Uterus (tissue), 4 donors: Measurements from ENCODE around the gene MRPL42. TPM values are rescaled to one million over a fixed set of nuclear protein-coding genes. Genes with fewer than 3 reads are reported as not detected.

Source experiments
- DNase-seq, 2 donors: peaks; one replicate each; pipeline ENCODE4 v3.0.0-alpha.2; 2019 to 2020
- H3K27ac ChIP-seq, 2 donors: fragments of 200-600 bp; sonication (generic); 1 replicate in 1 of 2; 2 replicates in 1 of 2; pipeline ENCODE4 v1.5.1; 2016 to 2018
- H3K27me3 ChIP-seq, 2 donors: fragments of 200-600 bp; sonication (generic); one replicate each; pipeline ENCODE4 v1.5.1; 2018 to 2019; ENCODE audit warnings: control low read depth in 1 of 2
- H3K36me3 ChIP-seq, 2 donors: fragments of 200-600 bp; sonication (generic); one replicate each; pipeline ENCODE4 v1.5.1; 2019; ENCODE audit warnings: control low read depth in 1 of 2
- H3K4me1 ChIP-seq, 2 donors: fragments of 200-600 bp; sonication (generic); one replicate each; pipeline ENCODE4 v1.5.1; 2018 to 2019; ENCODE audit warnings: control low read depth in 1 of 2
- H3K4me3 ChIP-seq, 2 donors: fragments of 200-600 bp; sonication (generic); 1 replicate in 1 of 2; 2 replicates in 1 of 2; pipeline ENCODE4 v1.5.1; 2018 to 2019; ENCODE audit warnings: mild to moderate bottlenecking in 1 of 2
- H3K9me3 ChIP-seq, 2 donors: fragments of 200-600 bp; sonication (generic); one replicate each; pipeline ENCODE4 v1.5.1; 2019; ENCODE audit warnings: control low read depth in 1 of 2
- CTCF ChIP-seq, 4 experiments: fragments of 200-600 bp in 2 of 4; fragments of 450-650 bp in 2 of 4; sonication (generic) in 2 of 4; IDR thresholded peaks; one replicate each; pipeline ENCODE4 v1.5.1; 2016 to 2019; ENCODE audit warnings: antibody characterized with exemption in 4 of 4, mild to moderate bottlenecking in 2 of 4, moderate library complexity in 1 of 4
- POLR2A ChIP-seq, 2 donors: fragments of 450-650 bp; IDR thresholded peaks; one replicate each; pipeline ENCODE4 v1.6.1; 2016; ENCODE audit warnings: antibody characterized with exemption in 2 of 2, mild to moderate bottlenecking in 1 of 2, moderate library complexity in 1 of 2
- intact Hi-C: fragments of 100-400 bp; cut with DNase I; formaldehyde crosslinking; loops from one replicate; pipeline ENCODE4 v1.15.1; 2023; ENCODE audit warnings: low total_unique reads
- total RNA-seq, 4 donors: library from RNA; depleted of rRNA in 3 of 4; stranded (reverse); fragments of >200 nt in 3 of 4; gene quantifications; one replicate each; pipeline versions ENCODE4 v1.1.0 to v1.2.4, GENCODE V29; 2014 to 2023
- donor health status: DM: yes; HTN: yes; CAD: no.

MRPL42 gene
- total RNA-seq, 4 donors from 2014 or later = 59.4 to 130 (median 69.8) TPM

GRCh38 chr12:93537769-93538168 lies 70.5 kb downstream of the MRPL42 start:
- Histone ChIP-seq H3K9me3 (no peaks in the 10 kb centered on the region), H3K4me3 (no peak overlapping the region), H3K27ac (no peak overlapping the region), H3K27me3 (no peaks in the 10 kb centered on the region), H3K36me3 (no peaks in the 10 kb centered on the region), H3K4me1 (no peaks in the 10 kb centered on the region)
- intact Hi-C loops = no loop called here
- TF ChIP-seq POLR2A (IDR thresholded peaks at IDR 0.05) = no peak
- no peak for TF ChIP-seq CTCF (IDR thresholded peaks at IDR 0.05)
- DNase-seq = no peak

- TF ChIP-seq CTCF (IDR thresholded peaks at IDR 0.05) (no peak), POLR2A (IDR thresholded peaks at IDR 0.05) (no peak)
- DNase-seq = no peak
- Histone ChIP-seq H3K36me3 (no peaks in the 10 kb centered on the region), H3K27me3 (no peaks in the 10 kb centered on the region), H3K4me1 (no peaks in the 10 kb centered on the region), H3K27ac (no peak overlapping the region), H3K9me3 (no peaks in the 10 kb centered on the region), H3K4me3 (no peak overlapping the region)
- intact Hi-C loops = no loop called here
Observed at GRCh38 chr12:93539821-93540220, 72.5 kb downstream of the MRPL42 start.

GRCh38 chr12:93540466-93540865 lies 73.2 kb downstream of the MRPL42 start:
- intact Hi-C loops = no loop called here
- DNase-seq = no peak
- H3K9me3 ChIP-seq = no peaks in the 10 kb centered on the region
- H3K27ac ChIP-seq = no peak overlapping the region
- no peaks in the 10 kb centered on the region for H3K36me3 ChIP-seq
- H3K4me1 ChIP-seq = no peaks in the 10 kb centered on the region
- H3K4me3 ChIP-seq = no peak overlapping the region
- no peak for TF ChIP-seq POLR2A (IDR thresholded peaks at IDR 0.05)
- TF ChIP-seq CTCF (IDR thresholded peaks at IDR 0.05) = no peak
- no peaks in the 10 kb centered on the region for H3K27me3 ChIP-seq

GRCh38 chr12:93541578-93542225 lies 74.4 kb downstream of the MRPL42 start:
- H3K27me3 ChIP-seq = no peaks in the 10 kb centered on the region
- no peak for TF ChIP-seq CTCF (IDR thresholded peaks at IDR 0.05)
- H3K4me3 ChIP-seq = no peak overlapping the region
- no peak for DNase-seq
- H3K36me3 ChIP-seq = no peaks in the 10 kb centered on the region
- H3K9me3 ChIP-seq = no peaks in the 10 kb centered on the region
- no peak overlapping the region for H3K27ac ChIP-seq
- no peaks in the 10 kb centered on the region for H3K4me1 ChIP-seq
- intact Hi-C loops = no loop called here

GRCh38 chr12:93547778-93548177 lies 80.5 kb downstream of the MRPL42 start:
- Histone ChIP-seq H3K27me3 (no peaks in the 10 kb centered on the region), H3K9me3 (no peaks in the 10 kb centered on the region), H3K4me1 (no peaks in the 10 kb centered on the region), H3K4me3 (no peak overlapping the region), H3K36me3 (no peaks in the 10 kb centered on the region), H3K27ac (no peak overlapping the region)
- TF ChIP-seq POLR2A (IDR thresholded peaks at IDR 0.05) (no peak), CTCF (IDR thresholded peaks at IDR 0.05) (no peak)
- intact Hi-C loops = no loop called here
- DNase-seq = no peak
